A673 (cell line): ENCODE data around the gene PLA2G2E.

Experiments used
- CTCF ChIP-seq: fragments of 300-800, 200-600 bp; sonication (generic); conservative IDR thresholded peaks from 2 replicates; pipeline ENCODE4 v1.5.1; 2017; ENCODE audit warnings: low read depth, mild to moderate bottlenecking, antibody characterized with exemption, low read length, moderate library complexity, mixed read lengths
- EZH2 ChIP-seq: fragments of 200-600 bp; sonication (generic); IDR thresholded peaks from 2 replicates; pipeline ENCODE4 v1.6.1; 2017; ENCODE audit warnings: borderline replicate concordance, low read depth, mild to moderate bottlenecking, mixed read lengths, antibody characterized with exemption, low read length; ENCODE audit not compliant: poor library complexity, severe bottlenecking

DNA sequence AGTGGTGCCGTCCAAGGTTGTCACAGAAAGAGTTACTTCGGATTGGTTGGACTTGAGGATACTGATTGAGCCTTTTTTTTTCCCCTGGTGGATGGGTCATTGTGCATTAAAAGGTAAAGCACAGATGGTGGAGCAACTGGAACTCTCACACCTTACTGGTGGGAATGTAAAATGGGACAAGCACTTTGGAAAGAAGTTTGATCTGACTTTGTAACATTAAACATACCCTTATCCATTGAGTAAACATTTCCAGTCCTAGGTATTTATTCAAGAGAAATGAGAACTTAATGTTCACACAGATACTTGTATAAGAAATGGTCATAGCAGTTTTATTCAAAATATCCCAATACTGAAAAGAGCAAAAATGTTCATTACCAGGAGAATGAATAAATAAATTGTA is 41.1 kb upstream of the PLA2G2E start:
- TF ChIP-seq CTCF (no peak), EZH2 (no peak)
